H1 (cell line): ENCODE measurements around the gene BBS2. TPM values are rescaled to one million over a fixed set of nuclear protein-coding genes. Genes with fewer than 3 reads are reported as not detected.

ENCODE experiments used
- CTCF ChIA-PET: fragments of 300-600 bp; sonication (Branson Sonifier 250); formaldehyde crosslinking; loops from one replicate; lab custom pipeline; 2021; ENCODE audit not compliant: partially characterized antibody; lab: Charles Lee
- POLR2A ChIA-PET: fragments of 300-600 bp; sonication (Branson Sonifier 250); formaldehyde crosslinking; loops from one replicate; lab custom pipeline; 2021; ENCODE audit warnings: inconsistent platforms; ENCODE audit not compliant: partially characterized antibody; lab: Charles Lee
- DNase-seq, 2 experiments: peaks; one replicate each; pipeline versions ENCODE4 v3.0.0 to v3.0.0-alpha.2; 2010 to 2022; ENCODE audit warnings: low spot score in 2 of 2, low read depth in 1 of 2, mixed read lengths in 1 of 2
- FAIRE-seq: peaks from 2 replicates; lab custom pipeline; 2011; peaks lifted over from hg19 to GRCh38; lab: Jason Lieb, UNC
- H2AFZ ChIP-seq: 2 replicates; pipeline ENCODE4 v1.8.1; 2012; ENCODE audit warnings: low read length, inconsistent platforms
- H2AK5ac ChIP-seq: 2 replicates; pipeline ENCODE4 v1.6.1; 2013; ENCODE audit warnings: low read depth, low read length
- H2BK120ac ChIP-seq: replicated peaks from 2 replicates; pipeline ENCODE3; 2013; ENCODE audit warnings: low read depth, low read length, inconsistent platforms
- H2BK12ac ChIP-seq: 2 replicates; pipeline ENCODE4 v1.6.1; 2013; ENCODE audit warnings: low read depth, low read length
- H2BK15ac ChIP-seq: 2 replicates; pipeline ENCODE4 v1.6.1; 2013; ENCODE audit warnings: low read length
- H2BK20ac ChIP-seq: 2 replicates; pipeline ENCODE4 v1.6.1; 2013; ENCODE audit warnings: low read length
- H2BK5ac ChIP-seq: 2 replicates; pipeline ENCODE4 v1.6.1; 2013; ENCODE audit warnings: low read depth, low read length
- H3K14ac ChIP-seq: 2 replicates; pipeline ENCODE4 v1.6.1; 2013; ENCODE audit warnings: inconsistent platforms; ENCODE audit not compliant: insufficient read length
- H3K18ac ChIP-seq: 2 replicates; pipeline ENCODE4 v1.6.1; 2013; ENCODE audit warnings: low read length; ENCODE audit errors: extremely low read depth
- H3K23ac ChIP-seq: 2 replicates; pipeline ENCODE4 v1.6.1; 2013; ENCODE audit warnings: inconsistent platforms; ENCODE audit not compliant: insufficient read length
- H3K23me2 ChIP-seq: 2 replicates; pipeline ENCODE4 v1.6.1; 2013; ENCODE audit warnings: low read depth, low read length
- H3K27ac ChIP-seq: 2 replicates; pipeline ENCODE4 v1.6.1; 2011; ENCODE audit warnings: low read depth, low read length, inconsistent platforms
- H3K27me3 ChIP-seq, 4 experiments: replicated peaks in 1 of 4; 1 replicate in 1 of 4; 2 replicates in 3 of 4; pipeline versions ENCODE4 v1.6.1 to v1.8.1; 2011 to 2013; ENCODE audit warnings: low read length in 3 of 4, mild to moderate bottlenecking in 3 of 4, inconsistent platforms in 2 of 4, mixed read lengths in 2 of 4, moderate library complexity in 1 of 4; ENCODE audit not compliant: control insufficient read depth in 3 of 4, insufficient read depth in 3 of 4; ENCODE audit errors: extremely low read depth in 1 of 4
- H3K36me3 ChIP-seq, 4 experiments: 2 replicates each; pipeline versions ENCODE4 v1.6.1 to v1.8.1; 2011 to 2013; ENCODE audit warnings: mild to moderate bottlenecking in 4 of 4, low read length in 3 of 4, moderate library complexity in 2 of 4, control low read depth in 1 of 4, inconsistent platforms in 1 of 4; ENCODE audit not compliant: insufficient read depth in 4 of 4, control insufficient read depth in 2 of 4
- H3K4ac ChIP-seq: replicated peaks from 2 replicates; pipeline ENCODE3; 2013; ENCODE audit warnings: low read length, low read depth, mixed read lengths, inconsistent platforms; ENCODE audit not compliant: insufficient read length
- H3K4me1 ChIP-seq, 4 experiments: replicated peaks in 1 of 4; 1 replicate in 1 of 4; 2 replicates in 3 of 4; pipeline versions ENCODE4 v1.6.1 to v1.8.1; 2011 to 2013; ENCODE audit warnings: low read length in 3 of 4, inconsistent platforms in 2 of 4, mixed read lengths in 1 of 4; ENCODE audit not compliant: insufficient read depth in 4 of 4, control insufficient read depth in 3 of 4
- H3K4me2 ChIP-seq, 2 experiments: 2 replicates each; pipeline versions ENCODE4 v1.6.1 to v1.8.1; 2011 to 2013; ENCODE audit warnings: low read depth in 2 of 2, low read length in 2 of 2, control low read depth in 1 of 2, inconsistent platforms in 1 of 2, mild to moderate bottlenecking in 1 of 2; ENCODE audit not compliant: insufficient read depth in 1 of 2
- H3K4me3 ChIP-seq, 4 experiments: fragments of 200-600, 300-600 bp in 1 of 4; sonication (generic), shearing (Covaris generic), sonication (Bioruptor Twin) in 1 of 4; 2 replicates each; pipeline versions ENCODE4 v1.5.1 to v1.8.1; 2011 to 2016; ENCODE audit warnings: low read length in 4 of 4, low read depth in 3 of 4, control low read depth in 2 of 4, inconsistent platforms in 2 of 4, mild to moderate bottlenecking in 2 of 4, mixed read lengths in 1 of 4, moderate library complexity in 1 of 4; ENCODE audit not compliant: insufficient read depth in 2 of 4; ENCODE audit errors: extremely low read depth in 1 of 4
- H3K56ac ChIP-seq: replicated peaks from 2 replicates; pipeline ENCODE3; 2013; ENCODE audit warnings: low read depth, mild to moderate bottlenecking, mixed read lengths, low read length, inconsistent platforms; ENCODE audit not compliant: insufficient read length
- H3K79me1 ChIP-seq: 2 replicates; pipeline ENCODE4 v1.6.1; 2013; ENCODE audit warnings: low read depth, low read length, control low read depth
- H3K79me2 ChIP-seq, 2 experiments: 2 replicates each; pipeline versions ENCODE4 v1.6.1 to v1.8.1; 2012 to 2013; ENCODE audit warnings: low read length in 2 of 2, mild to moderate bottlenecking in 2 of 2, inconsistent platforms in 1 of 2; ENCODE audit not compliant: insufficient read depth in 2 of 2, control insufficient read depth in 1 of 2
- H3K9ac ChIP-seq, 4 experiments: replicated peaks in 1 of 4; 1 replicate in 1 of 4; 2 replicates in 3 of 4; pipeline versions ENCODE4 v1.6.1 to v1.8.1; 2011 to 2013; ENCODE audit warnings: low read depth in 3 of 4, low read length in 3 of 4, control low read depth in 2 of 4, mild to moderate bottlenecking in 2 of 4, moderate library complexity in 2 of 4, inconsistent platforms in 1 of 4; ENCODE audit errors: extremely low read depth in 1 of 4
- H3K9me3 ChIP-seq, 2 experiments: 2 replicates each; pipeline versions ENCODE4 v1.6.1 to v1.8.1; 2012 to 2013; ENCODE audit warnings: mild to moderate bottlenecking in 2 of 2, moderate library complexity in 2 of 2, control low read depth in 1 of 2, inconsistent platforms in 1 of 2, low read depth in 1 of 2, low read length in 1 of 2, mixed read lengths in 1 of 2; ENCODE audit not compliant: insufficient read depth in 2 of 2
- H4K20me1 ChIP-seq, 2 experiments: replicated peaks in 1 of 2; 2 replicates each; pipeline versions ENCODE3 to v1.8.1; 2011 to 2013; ENCODE audit warnings: inconsistent platforms in 2 of 2, low read length in 2 of 2, mild to moderate bottlenecking in 1 of 2; ENCODE audit not compliant: insufficient read depth in 2 of 2, control insufficient read depth in 1 of 2
- H4K5ac ChIP-seq: 2 replicates; pipeline ENCODE4 v1.6.1; 2013; ENCODE audit warnings: low read length, low read depth, mixed read lengths, inconsistent platforms; ENCODE audit not compliant: insufficient read length
- H4K8ac ChIP-seq: 2 replicates; pipeline ENCODE4 v1.8.0; 2013; ENCODE audit warnings: mild to moderate bottlenecking, moderate library complexity, low read length, inconsistent platforms; ENCODE audit not compliant: insufficient read depth; ENCODE audit errors: extremely low read depth
- H4K91ac ChIP-seq: replicated peaks from 2 replicates; pipeline ENCODE3; 2013; ENCODE audit warnings: low read length, mixed read lengths, inconsistent platforms; ENCODE audit not compliant: insufficient read length
- ASH2L ChIP-seq: fragments of 200-600, 300-600 bp; sonication (generic); IDR thresholded peaks from one replicate; pipeline ENCODE4 v1.7.1; 2017; ENCODE audit warnings: low read length
- ATF3 ChIP-seq: IDR thresholded peaks from 2 replicates; pipeline ENCODE4 v1.6.1; 2011; ENCODE audit warnings: low read depth, mild to moderate bottlenecking, low read length; ENCODE audit not compliant: insufficient read depth
- BRCA1 ChIP-seq: IDR thresholded peaks from 2 replicates; pipeline ENCODE4 v1.6.1; 2012; ENCODE audit warnings: low read depth, low read length, improper control_type of control experiment
- CEBPB ChIP-seq: IDR thresholded peaks from 2 replicates; pipeline ENCODE4 v1.6.1; 2012; ENCODE audit warnings: low read depth, low read length
- E2F6 ChIP-seq: IDR thresholded peaks from 2 replicates; pipeline ENCODE4 v1.6.1; 2012; ENCODE audit warnings: inconsistent platforms
- FOSL1 ChIP-seq: IDR thresholded peaks from 2 replicates; pipeline ENCODE4 v1.6.1; 2011; ENCODE audit warnings: mild to moderate bottlenecking, low read depth, low read length, moderate library complexity; ENCODE audit not compliant: insufficient read depth
- NRF1 ChIP-seq: IDR thresholded peaks from 2 replicates; pipeline ENCODE4 v1.6.1; 2011; ENCODE audit warnings: mild to moderate bottlenecking, low read depth, low read length, improper control_type of control experiment
- PHF8 ChIP-seq: fragments of 200-600 bp; sonication (generic); conservative IDR thresholded peaks from 2 replicates; pipeline ENCODE4 v1.7.1; 2012; ENCODE audit warnings: low read depth, mild to moderate bottlenecking, inconsistent platforms, low read length, moderate library complexity
- RAD21 ChIP-seq, 2 experiments: IDR thresholded peaks in 1 of 2; conservative IDR thresholded peaks in 1 of 2; 2 replicates each; pipeline ENCODE4 v1.6.1; 2011; ENCODE audit warnings: low read depth in 2 of 2, low read length in 2 of 2, improper control_type of control experiment in 1 of 2, inconsistent platforms in 1 of 2, mild to moderate bottlenecking in 1 of 2, moderate library complexity in 1 of 2
- RXRA ChIP-seq: IDR thresholded peaks from 2 replicates; pipeline ENCODE4 v1.6.1; 2011; ENCODE audit warnings: low read depth, mild to moderate bottlenecking, low read length, moderate library complexity; ENCODE audit not compliant: insufficient read depth
- SIX5 ChIP-seq: IDR thresholded peaks from 2 replicates; pipeline ENCODE4 v1.6.1; 2011; ENCODE audit warnings: mild to moderate bottlenecking, low read depth, low read length
- SUZ12 ChIP-seq: fragments of 200-600 bp; sonication (generic); IDR thresholded peaks from 2 replicates; pipeline ENCODE4 v1.6.1; 2012; ENCODE audit warnings: mild to moderate bottlenecking, inconsistent platforms, low read length, moderate library complexity, mixed read lengths
- TAF1 ChIP-seq: IDR thresholded peaks from 2 replicates; pipeline ENCODE4 v1.6.1; 2011; ENCODE audit warnings: mild to moderate bottlenecking, low read depth, low read length
- TCF12 ChIP-seq: IDR thresholded peaks from 2 replicates; pipeline ENCODE4 v1.6.1; 2011; ENCODE audit warnings: low read depth, mild to moderate bottlenecking, low read length
- WGBS, 2 experiments: shearing (Covaris generic) in 1 of 2; methylation state at CpG; one replicate each; pipeline versions ENCODE4 v1.1.6 to v1.1.7; 2013 to 2015; ENCODE audit warnings: low lambda C conversion rate in 2 of 2, mixed read lengths in 2 of 2, inconsistent platforms in 1 of 2, low coverage in 1 of 2, missing lambda C conversion rate in 1 of 2; ENCODE audit not compliant: insufficient replicate concordance in 2 of 2, insufficient coverage in 1 of 2, insufficient read length in 1 of 2; ENCODE audit errors: extremely low coverage in 1 of 2, missing lambda C conversion rate in 1 of 2; 5-methylcytosine and 5-hydroxymethylcytosine counted together
- polyA plus RNA-seq, 7 experiments: library from polyadenylated mRNA; depleted of rRNA in 3 of 7; stranded (reverse) in 5 of 7; unstranded in 2 of 7; fragments of >200 nt in 5 of 7; fragments of 200-250 nt in 2 of 7; gene quantifications; 1 replicate in 5 of 7; 2 replicates in 1 of 7; 4 replicates in 1 of 7; pipeline versions ENCODE4 v1.2.1 to v1.2.3, GENCODE V29; 2011 to 2013; ENCODE audit warnings: missing spikeins in 2 of 7, mixed read lengths in 2 of 7
- total RNA-seq: library from RNA; stranded (reverse); fragmentation: NEBNext Ultra II Directional; extraction: Animal tissue kit (Norgen Biotek cat#: 25700); gene quantifications from 2 replicates; pipeline ENCODE4 v1.2.1, GENCODE V29; 2021

Gene BBS2
- total and polyA plus RNA-seq, 2 of the 8 experiments (the other 6 are each of a cell fraction or from before 2014, with no cell fraction given) = 12.3 to 15.1 TPM

DNA sequence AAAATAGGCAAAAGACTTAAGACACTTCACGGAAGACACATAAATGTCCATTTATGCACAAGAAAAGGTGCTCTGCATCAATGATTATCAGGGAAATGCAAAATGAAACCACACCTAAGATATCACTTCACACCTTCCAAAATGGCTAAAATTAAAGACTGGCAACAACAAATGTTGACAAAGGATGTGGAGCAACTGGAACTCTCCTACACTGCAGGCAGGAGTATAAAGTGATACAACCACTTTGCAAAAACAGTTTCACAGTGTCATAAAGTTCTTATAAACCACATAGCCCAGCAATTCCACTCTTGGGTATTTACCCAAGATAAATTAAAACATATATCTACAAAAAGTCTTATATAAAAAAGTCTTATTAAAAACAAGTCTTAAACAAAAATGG lies 7.8 kb downstream of the BBS2 start:
- H3K79me1 ChIP-seq = no peaks in the 10 kb centered on the region
- DNase-seq = no peak
- no peak overlapping the region for H3K4me3 ChIP-seq
- no peaks in the 10 kb centered on the region for H3K9me3 ChIP-seq
- no peak overlapping the region for H2BK12ac ChIP-seq
- no peaks in the 10 kb centered on the region for H3K79me2 ChIP-seq
- no peak overlapping the region for H3K4me2 ChIP-seq
- no peak overlapping the region for H2AFZ ChIP-seq
- H3K23me2 ChIP-seq = no peaks in the 10 kb centered on the region
- no peak overlapping the region for H3K56ac ChIP-seq
- H2BK20ac ChIP-seq = no peak overlapping the region
- H3K23ac ChIP-seq = no peak overlapping the region
- no peak overlapping the region for H4K91ac ChIP-seq
- FAIRE-seq = no peak
- H3K14ac ChIP-seq = no peak overlapping the region
- WGBS, 2 experiments = 89% methylated on average over 1 of the region's 1 CpG; no CpG with 5 or more reads in 1 of the 2 experiments
- no peaks in the 10 kb centered on the region for H4K20me1 ChIP-seq
- no peaks in the 10 kb centered on the region for H3K4me1 ChIP-seq
- H4K8ac ChIP-seq = no peak overlapping the region
- CTCF ChIA-PET = interaction anchor here (0.9 kb wide), 1 partner anchor 48 kb away, joined by 3 read pairs; no protein-coding TSS in a partner anchor
- H3K36me3 ChIP-seq = no peaks in the 10 kb centered on the region; a peak in 2 of 8 replicates
- no peak overlapping the region for H3K27ac ChIP-seq
- no peak overlapping the region for H3K4ac ChIP-seq
- H3K18ac ChIP-seq = no peak overlapping the region
- H2BK5ac ChIP-seq = no peak overlapping the region
- H2BK120ac ChIP-seq = no peak overlapping the region
- H3K9ac ChIP-seq = no peak overlapping the region
- H2AK5ac ChIP-seq = no peak overlapping the region
- H3K27me3 ChIP-seq = no peaks in the 10 kb centered on the region
- no peak overlapping the region for H2BK15ac ChIP-seq
- H4K5ac ChIP-seq = no peak overlapping the region
- POLR2A ChIA-PET = no interaction called here
- TF ChIP-seq ASH2L (no peak), NRF1 (no peak), TAF1 (no peak), SIX5 (no peak), CEBPB (no peak), TCF12 (no peak), PHF8 (no peak), ATF3 (no peak), SUZ12 (no peak), BRCA1 (no peak), E2F6 (no peak), RAD21 (IDR thresholded peaks at IDR 0.05 in 1 of 2, conservative IDR thresholded peaks at IDR 0.05 in 1 of 2; ENCODE audit: low read depth in 2 of 2, low read length in 2 of 2) (no peak), FOSL1 (no peak), RXRA (no peak)
